ENCODE measurements around the gene NSMF.

NSMF gene

GRCh38 chr9:137498720-137499150, 39.6 kb upstream of the NSMF start:
- Mint-ChIP-seq H3K9me3 (peaks cover 11% of the 10 kb centered on the region), H3K4me1 (no peaks in the 10 kb centered on the region), H3K27ac (no peak overlapping the region), H3K27me3 (ENCODE audit: low read depth) (no peaks in the 10 kb centered on the region), H3K36me3 (ENCODE audit: low read depth) (peaks cover 13% of the 10 kb centered on the region), H3K4me3 (no peak overlapping the region)
- no peak for TF ChIP-seq CTCF (IDR thresholded peaks at IDR 0.05; ENCODE audit: unreplicated experiment in 3 of 3)

- Mint-ChIP-seq H3K4me3 (no peak overlapping the region), H3K36me3 (ENCODE audit: low read depth) (peaks cover 13% of the 10 kb centered on the region), H3K27ac (no peak overlapping the region), H3K4me1 (no peaks in the 10 kb centered on the region), H3K27me3 (ENCODE audit: low read depth) (no peaks in the 10 kb centered on the region), H3K9me3 (peaks cover 11% of the 10 kb centered on the region)
- TF ChIP-seq CTCF (IDR thresholded peaks at IDR 0.05; ENCODE audit: unreplicated experiment in 3 of 3) = no peak
Observed at GRCh38 chr9:137497921-137498719, 39.0 kb upstream of the NSMF start.

GRCh38 chr9:137496601-137497375, 37.7 kb upstream of the NSMF start:
- no peak for TF ChIP-seq CTCF (IDR thresholded peaks at IDR 0.05; ENCODE audit: unreplicated experiment in 3 of 3)
- H3K4me1 Mint-ChIP-seq = no peaks in the 10 kb centered on the region
- peaks cover 5% of the 10 kb centered on the region for H3K9me3 Mint-ChIP-seq
- no peak overlapping the region for H3K4me3 Mint-ChIP-seq
- H3K27ac Mint-ChIP-seq = no peak overlapping the region
- H3K36me3 Mint-ChIP-seq (ENCODE audit: low read depth) = peaks cover 7% of the 10 kb centered on the region
- no peaks in the 10 kb centered on the region for H3K27me3 Mint-ChIP-seq (ENCODE audit: low read depth)

- no peak for TF ChIP-seq CTCF (IDR thresholded peaks at IDR 0.05; ENCODE audit: unreplicated experiment in 3 of 3)
- Mint-ChIP-seq H3K4me3 (no peak overlapping the region), H3K36me3 (ENCODE audit: low read depth) (peaks cover 4% of the 10 kb centered on the region), H3K27me3 (ENCODE audit: low read depth) (no peaks in the 10 kb centered on the region), H3K9me3 (peaks cover 3% of the 10 kb centered on the region), H3K4me1 (no peaks in the 10 kb centered on the region), H3K27ac (no peak overlapping the region)
Observed at GRCh38 chr9:137494550-137495351, 35.6 kb upstream of the NSMF start.

GRCh38 chr9:137494104-137494544, 35.0 kb upstream of the NSMF start:
- no peak for TF ChIP-seq CTCF (IDR thresholded peaks at IDR 0.05; ENCODE audit: unreplicated experiment in 3 of 3)
- Mint-ChIP-seq H3K36me3 (ENCODE audit: low read depth) (peaks cover 2% of the 10 kb centered on the region), H3K27ac (no peak overlapping the region), H3K4me1 (no peaks in the 10 kb centered on the region), H3K4me3 (no peak overlapping the region), H3K27me3 (ENCODE audit: low read depth) (no peaks in the 10 kb centered on the region), H3K9me3 (peaks cover 3% of the 10 kb centered on the region)
